ENCODE results near the gene HOATZ.

HOATZ gene

GRCh38 chr11:111550258-111550657 lies 35.7 kb downstream of the HOATZ start:
- no peak for ATAC-seq

- no peak for ATAC-seq
These were observed 40.0 kb downstream of the HOATZ start for GRCh38 chr11:111554532-111554931.

DNA sequence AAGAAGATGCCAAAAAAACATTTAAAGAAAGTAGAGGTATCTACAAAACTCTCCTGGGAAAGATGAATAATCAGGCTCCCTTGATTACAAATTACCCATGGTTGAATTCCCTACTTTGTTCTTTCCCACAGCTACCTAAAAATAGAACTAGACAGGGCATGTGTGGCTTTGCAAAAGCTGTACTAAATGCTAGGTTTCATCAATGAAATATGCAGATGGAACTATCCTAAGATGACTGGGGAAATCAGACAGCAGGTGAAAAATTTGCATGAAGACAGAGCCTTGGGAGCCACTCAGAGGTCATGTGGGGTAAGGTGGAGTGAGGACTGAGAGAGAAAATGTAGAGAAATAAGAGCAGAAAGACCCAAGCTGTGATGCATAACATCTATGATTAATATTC lies 40.7 kb downstream of the HOATZ start:
- no peak for ATAC-seq

DNA sequence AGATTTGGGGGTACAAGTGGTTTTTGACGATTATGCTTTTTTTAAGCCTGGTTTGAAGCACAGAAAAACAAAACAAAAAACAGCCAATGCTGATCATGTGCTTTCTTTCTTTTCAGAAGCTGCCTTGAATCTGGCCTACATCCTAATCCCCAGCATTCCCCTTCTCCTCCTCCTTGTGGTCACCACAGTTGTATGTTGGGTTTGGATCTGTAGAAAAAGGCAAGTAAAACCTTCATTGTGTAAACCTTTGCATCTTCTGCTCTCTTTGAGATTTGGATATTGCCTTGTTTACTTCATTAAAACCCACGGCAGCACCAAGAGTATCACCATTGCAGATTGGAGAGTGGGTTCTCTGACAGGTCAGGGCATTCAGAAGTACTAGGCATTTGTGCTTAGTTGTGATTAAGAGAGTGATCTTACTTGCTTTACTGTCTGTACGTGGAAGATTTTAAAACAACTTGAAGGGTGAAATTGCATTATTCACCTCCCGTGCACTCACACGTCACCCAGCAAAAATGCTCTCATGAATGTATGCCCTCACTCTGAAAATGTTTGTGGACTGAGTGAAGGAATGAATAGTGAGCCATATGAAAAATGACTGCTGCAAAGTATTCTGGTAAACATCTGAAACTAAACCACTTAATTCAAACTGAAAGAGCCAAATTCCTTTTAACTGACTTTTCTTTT lies 43.0 kb downstream of the HOATZ start:
- ATAC-seq: no peak

GRCh38 chr11:111559800-111560464 lies 45.4 kb downstream of the HOATZ start:
- no peak for ATAC-seq

DNA sequence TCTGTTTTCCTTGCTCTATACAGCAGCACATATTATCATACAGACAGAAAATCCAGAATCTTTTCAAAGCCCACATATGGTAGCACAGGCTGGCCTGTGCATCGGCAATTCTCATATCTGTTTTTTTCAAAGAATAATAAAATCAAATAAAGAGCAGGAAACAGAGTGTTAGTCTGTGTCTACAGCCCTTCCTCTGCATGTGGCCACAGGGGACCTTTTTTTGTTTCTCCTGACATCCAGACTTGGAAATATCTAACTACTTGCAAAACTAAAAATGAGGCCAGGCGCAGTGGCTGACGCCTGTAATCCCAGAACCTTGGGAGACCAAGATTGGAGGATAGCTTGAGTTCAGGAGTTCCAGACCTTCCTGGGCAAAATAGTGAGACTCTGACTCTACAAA lies 46.2 kb downstream of the HOATZ start:
- ATAC-seq: no peak

- ATAC-seq: no peak
These were observed 46.7 kb downstream of the HOATZ start for GRCh38 chr11:111561306-111561705.

- ATAC-seq: no peak
These were observed 47.3 kb downstream of the HOATZ start for GRCh38 chr11:111561791-111562325.

GRCh38 chr11:111562692-111563389 lies 48.3 kb downstream of the HOATZ start:
- no peak for ATAC-seq

GRCh38 chr11:111565114-111565720 lies 50.6 kb downstream of the HOATZ start:
- ATAC-seq: peak in 1 of 2 donors; percentile 33

DNA sequence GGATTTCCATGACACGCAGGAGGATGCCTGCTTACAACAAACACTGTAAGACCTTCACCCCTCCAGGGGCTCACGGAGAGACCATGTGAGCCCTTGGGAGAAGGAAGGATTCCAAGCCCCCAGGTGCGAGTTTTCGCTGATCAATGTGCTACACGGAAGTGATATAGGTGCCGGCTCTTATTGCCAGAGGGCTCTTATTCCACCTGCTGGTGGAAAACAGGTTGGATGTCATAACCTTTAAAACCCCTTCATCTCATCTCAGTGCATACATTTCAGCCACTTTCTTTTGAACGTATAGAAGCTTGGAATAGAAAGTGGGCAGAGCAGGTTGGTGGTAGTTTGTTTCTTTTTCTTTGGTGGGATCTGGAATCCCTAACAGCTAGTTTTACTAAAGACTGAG lies 51.7 kb downstream of the HOATZ start:
- ATAC-seq: no peak

- no peak for ATAC-seq
These were observed 54.9 kb downstream of the HOATZ start for GRCh38 chr11:111569476-111569875.

- ATAC-seq: no peak
These were observed 56.2 kb downstream of the HOATZ start for GRCh38 chr11:111570796-111571195.

DNA sequence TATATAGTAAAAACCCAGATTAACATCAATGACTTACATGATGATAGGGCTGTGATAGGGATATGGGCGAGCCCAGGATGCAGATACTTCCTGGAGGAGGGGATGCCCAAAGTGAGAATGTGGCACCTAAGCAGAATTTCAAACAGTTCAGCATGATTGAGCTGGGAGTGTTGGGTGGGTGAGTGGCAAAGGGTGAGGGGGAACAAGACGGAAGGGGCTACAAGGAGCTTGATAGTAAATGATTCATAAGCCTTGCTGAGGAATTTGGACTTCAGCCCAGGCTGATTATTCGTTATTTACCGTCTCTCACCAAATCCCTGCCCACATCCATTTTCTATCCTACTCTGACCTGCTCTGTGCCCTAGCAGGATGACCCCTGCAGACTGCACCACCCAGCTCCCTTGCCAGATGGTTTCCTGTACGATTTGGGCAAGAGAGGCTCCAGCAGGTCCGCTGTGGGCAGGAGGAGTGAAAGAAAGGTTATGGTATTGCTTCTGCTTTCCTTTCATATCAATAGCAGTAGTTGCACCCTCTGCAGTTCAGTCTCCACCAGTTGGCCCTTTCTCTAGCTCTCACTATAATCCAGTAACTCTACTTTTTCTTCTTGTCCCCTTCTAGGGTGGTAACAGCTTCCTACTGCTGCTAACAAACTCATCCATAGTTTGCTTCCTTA lies 57.4 kb downstream of the HOATZ start:
- no peak for ATAC-seq

DNA sequence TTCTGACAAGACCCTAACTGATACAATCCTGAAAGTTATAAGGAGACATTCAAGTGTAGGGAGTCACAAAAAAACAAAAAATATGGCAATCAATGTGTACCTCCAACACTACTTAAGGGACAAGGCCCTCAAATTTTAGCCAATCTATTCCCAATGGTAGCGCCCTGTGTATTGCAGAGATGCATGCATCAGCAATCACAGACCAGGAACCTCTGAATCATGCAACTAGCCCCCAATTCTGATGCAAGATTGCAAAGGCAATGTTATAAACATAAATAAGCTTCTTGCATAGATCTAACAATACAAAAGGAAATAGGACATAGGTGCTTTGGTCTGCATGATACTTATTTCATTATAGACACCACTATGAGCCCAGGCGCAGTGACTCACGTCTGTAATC lies 58.0 kb downstream of the HOATZ start:
- ATAC-seq: no peak

DNA sequence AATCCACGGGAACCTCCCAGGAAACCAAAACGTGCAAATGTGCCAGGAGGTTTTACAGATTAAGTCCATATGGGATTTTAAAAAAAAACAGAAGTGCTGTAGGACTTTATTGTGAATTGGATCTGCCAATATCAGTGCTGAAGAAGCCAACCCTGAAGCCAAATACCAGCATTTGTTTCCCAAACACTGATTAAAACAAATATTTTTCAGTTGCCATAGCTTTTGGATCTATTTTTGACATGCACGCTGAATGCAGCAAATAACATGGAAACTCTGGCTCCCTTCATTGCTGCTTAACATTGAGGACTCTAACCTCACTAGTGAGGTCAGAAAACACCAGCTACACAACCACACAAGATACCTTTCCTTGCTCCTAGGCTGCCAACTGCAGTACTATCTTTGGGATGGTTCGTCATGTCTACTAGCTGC lies 59.3 kb downstream of the HOATZ start:
- ATAC-seq: no peak

DNA sequence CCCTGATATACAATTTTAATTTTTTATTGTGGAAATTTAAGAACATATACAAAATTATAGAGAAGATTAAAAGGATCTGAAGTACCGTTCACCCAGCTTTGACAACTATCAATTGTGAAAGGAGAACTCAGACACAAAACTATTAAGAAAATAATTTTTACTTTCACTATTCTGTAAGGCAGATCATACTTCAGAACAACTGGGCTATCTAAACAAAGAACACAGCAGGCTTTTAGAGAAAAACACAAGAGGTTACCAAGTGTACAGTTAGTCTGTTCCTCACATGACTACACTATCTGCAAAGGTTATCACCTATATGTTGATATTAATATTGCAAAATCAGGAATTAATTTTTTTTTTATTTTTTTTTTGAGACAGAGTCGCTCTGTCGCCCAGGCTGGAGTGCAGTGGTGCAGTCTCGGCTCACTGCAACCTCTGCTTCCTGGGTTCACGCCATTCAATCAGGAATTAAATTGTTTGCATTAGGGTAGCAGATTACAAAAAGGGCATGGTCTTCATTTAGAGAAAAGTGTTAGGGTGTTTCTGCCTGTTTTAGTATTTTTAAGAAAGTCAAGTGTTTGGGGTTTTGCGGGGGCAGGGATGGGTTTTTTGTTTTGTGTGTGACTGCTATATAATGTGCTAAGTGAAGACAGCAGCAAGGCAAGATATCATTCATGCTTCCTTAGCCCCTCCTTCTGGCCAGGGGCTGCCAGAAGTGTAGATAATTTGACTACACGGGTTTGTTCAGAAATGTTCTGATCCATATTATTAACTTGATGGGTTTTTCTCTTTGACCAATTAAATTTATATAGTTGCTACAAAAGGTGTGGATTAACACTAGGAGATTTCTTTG lies 60.0 kb downstream of the HOATZ start:
- ATAC-seq: no peak

DNA sequence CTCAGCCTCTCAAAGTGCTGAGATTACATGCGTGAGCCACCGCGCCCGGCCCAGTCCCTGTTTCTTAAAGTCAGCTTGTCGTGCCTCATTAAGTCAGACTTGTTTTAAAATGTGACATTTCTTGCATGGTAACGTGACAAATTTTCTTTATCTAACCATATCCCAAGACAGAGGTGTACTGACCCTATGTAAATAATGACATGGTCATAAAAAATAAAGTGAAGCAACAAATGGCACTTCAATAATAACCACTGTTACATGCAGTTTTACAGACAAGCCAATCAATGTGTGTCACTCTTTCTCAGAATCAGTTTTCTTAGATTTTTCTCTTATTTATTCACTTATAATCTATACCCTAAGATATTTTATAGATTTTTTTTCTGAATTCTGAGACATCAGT lies 61.2 kb downstream of the HOATZ start:
- no peak for ATAC-seq

DNA sequence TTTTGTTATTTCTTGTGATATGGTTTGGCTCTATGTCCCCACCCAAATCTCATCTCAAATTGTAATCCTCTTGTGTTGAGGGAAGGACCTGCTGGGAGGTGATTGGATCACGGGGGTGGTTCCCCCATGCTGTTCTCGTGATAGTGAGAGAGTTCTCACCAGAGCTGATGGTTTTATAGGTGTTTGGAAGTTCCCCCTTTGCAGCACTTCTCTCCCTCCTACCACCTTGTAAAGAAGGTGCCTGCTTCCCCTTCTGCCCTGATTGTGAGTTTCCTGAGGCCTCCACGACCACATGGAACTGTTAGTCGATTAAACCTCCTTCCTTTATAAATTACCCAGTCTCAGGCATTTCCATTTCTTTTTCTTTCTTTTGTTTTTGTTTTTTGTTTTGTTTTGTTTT lies 63.2 kb downstream of the HOATZ start:
- no peak for ATAC-seq

- ATAC-seq: no peak
These were observed 66.8 kb downstream of the HOATZ start for GRCh38 chr11:111581341-111581740.

GRCh38 chr11:111582163-111582562 lies 67.6 kb downstream of the HOATZ start:
- no peak for ATAC-seq

GRCh38 chr11:111582881-111583280 lies 68.3 kb downstream of the HOATZ start:
- no peak for ATAC-seq
